ENCODE results near the gene LMAN2L. TPM values are rescaled to one million over a fixed set of nuclear protein-coding genes. Genes with fewer than 3 reads are reported as not detected.

Gene LMAN2L
- polyA plus RNA-seq, 1 of the 3 experiments (the other 2 are of a cell fraction): 17.7 TPM

- no peak for TF ChIP-seq YY1 (IDR thresholded peaks at IDR 0.05; ENCODE audit: low read depth)
- TF ChIP-seq RXRA (IDR thresholded peaks at IDR 0.05; ENCODE audit: borderline replicate concordance, low read depth): no peak
These were observed 47.5 kb upstream of the LMAN2L start (continued) for GRCh38 chr2:96787411-96787810.

- no peaks in the 10 kb centered on the region for H3K9me2 ChIP-seq
- no peak overlapping the region for H3K4me3 ChIP-seq (ENCODE audit: low read depth in 2 of 2, low read length in 1 of 2)
- H3K9ac ChIP-seq: no peak overlapping the region
- no peak for DNase-seq
- H3K4me1 ChIP-seq (ENCODE audit: control insufficient read depth in 1 of 2, insufficient read depth in 2 of 2, low read depth in 1 of 2, low read length in 1 of 2): peaks cover 3 to 12% of the 10 kb centered on the region in 2 experiments; a peak in 2 of 4 replicates
- H3K27me3 ChIP-seq (ENCODE audit: insufficient read depth): no peaks in the 10 kb centered on the region
- H3K36me3 ChIP-seq (replicated peaks in 1 of 2; ENCODE audit: control insufficient read depth in 1 of 2, insufficient read depth in 2 of 2, low read length in 1 of 2): no peaks in the 10 kb centered on the region
- POLR2A ChIA-PET: no interaction called here
- no peak overlapping the region for H2AFZ ChIP-seq (ENCODE audit: low read depth)
- peaks cover 14% of the 10 kb centered on the region for H3F3A ChIP-seq (replicated peaks; ENCODE audit: insufficient read depth)
- no peaks in the 10 kb centered on the region for H3K79me2 ChIP-seq (ENCODE audit: insufficient read depth)
- H3K4me2 ChIP-seq: no peak overlapping the region
- CTCF ChIA-PET: interaction anchor here (9.3 kb wide), 1 partner anchor 22 kb away, joined by 58 read pairs; the partner anchor contains the start of gene CNNM4
- TF ChIP-seq SMC3 (IDR thresholded peaks at IDR 0.05; ENCODE audit: low read depth, low read length) (no peak), MAX (IDR thresholded peaks at IDR 0.05; ENCODE audit: low read depth) (no peak), CHD2 (IDR thresholded peaks at IDR 0.05; ENCODE audit: low read length, partially characterized antibody) (no peak), MEF2A (IDR thresholded peaks at IDR 0.05; ENCODE audit: borderline replicate concordance, low read depth) (no peak), CTCF (IDR thresholded peaks at IDR 0.05) (no peak), GATA2 (CRISPR knock-in tag; IDR thresholded peaks at IDR 0.05) (no peak), FOXJ3 (CRISPR knock-in tag; IDR thresholded peaks at IDR 0.05) (no peak), NFIC (IDR thresholded peaks at IDR 0.05; ENCODE audit: borderline replicate concordance) (no peak), TCF12 (IDR thresholded peaks at IDR 0.05) (no peak), YY1 (IDR thresholded peaks at IDR 0.05; ENCODE audit: low read depth) (no peak), FOXM1 (IDR thresholded peaks at IDR 0.05; ENCODE audit: low read depth) (no peak), FOSL2 (IDR thresholded peaks at IDR 0.05; ENCODE audit: borderline replicate concordance, low read depth) (no peak)
- no peaks in the 10 kb centered on the region for H4K20me1 ChIP-seq (ENCODE audit: insufficient read depth)
- H3K27ac ChIP-seq (ENCODE audit: low read depth in 2 of 2, low read length in 1 of 2): no peak overlapping the region
- no peaks in the 10 kb centered on the region for H3K9me3 ChIP-seq
- WGBS (ENCODE audit: low lambda C conversion rate): 84% methylated on average over 4 of the region's 4 CpGs
These were observed 43.5 kb upstream of the LMAN2L start for GRCh38 chr2:96783388-96783787.

- H3K4me1 ChIP-seq (ENCODE audit: control insufficient read depth in 1 of 2, insufficient read depth in 2 of 2, low read depth in 1 of 2, low read length in 1 of 2): peaks cover 0 to 8% of the 10 kb centered on the region in 2 experiments; a peak in 1 of 4 replicates
These were observed 35.3 kb upstream of the LMAN2L start for GRCh38 chr2:96775160-96775559.

More at GRCh38 chr2:96775160-96775559, 35.3 kb upstream of the LMAN2L start:
- Histone ChIP-seq H4K20me1 (ENCODE audit: insufficient read depth) (no peaks in the 10 kb centered on the region), H3F3A (replicated peaks; ENCODE audit: insufficient read depth) (peaks cover 3% of the 10 kb centered on the region), H2AFZ (ENCODE audit: low read depth) (no peak overlapping the region), H3K9me3 (no peaks in the 10 kb centered on the region), H3K27ac (ENCODE audit: low read depth in 2 of 2, low read length in 1 of 2) (no peak overlapping the region), H3K9ac (no peak overlapping the region), H3K79me2 (ENCODE audit: insufficient read depth) (no peaks in the 10 kb centered on the region), H3K4me3 (ENCODE audit: low read depth in 2 of 2, low read length in 1 of 2) (no peak overlapping the region), H3K27me3 (ENCODE audit: insufficient read depth) (no peaks in the 10 kb centered on the region), H3K36me3 (replicated peaks in 1 of 2; ENCODE audit: control insufficient read depth in 1 of 2, insufficient read depth in 2 of 2, low read length in 1 of 2) (no peaks in the 10 kb centered on the region), H3K9me2 (no peaks in the 10 kb centered on the region), H3K4me2 (no peak overlapping the region)
- CTCF ChIA-PET: interaction anchor here (1.1 to 2.6 kb wide), 3 partner anchors 12 to 25 kb away, joined by 3 to 14 read pairs (median 5); no protein-coding TSS in a partner anchor
- no peak for DNase-seq
- TF ChIP-seq NFIC (IDR thresholded peaks at IDR 0.05; ENCODE audit: borderline replicate concordance): no peak
- TF ChIP-seq GATA2 (CRISPR knock-in tag; IDR thresholded peaks at IDR 0.05): no peak
- no peak for TF ChIP-seq PBX3 (IDR thresholded peaks at IDR 0.05)
- no peak for TF ChIP-seq RCOR1 (IDR thresholded peaks at IDR 0.05; ENCODE audit: low read length)
- TF ChIP-seq FOSL2 (IDR thresholded peaks at IDR 0.05; ENCODE audit: borderline replicate concordance, low read depth): no peak
- no peak for TF ChIP-seq USF2 (IDR thresholded peaks at IDR 0.05; ENCODE audit: borderline replicate concordance, low read depth, low read length)
- no peak for TF ChIP-seq RFX5 (IDR thresholded peaks at IDR 0.05; ENCODE audit: low read length)
- TF ChIP-seq JUND (IDR thresholded peaks at IDR 0.05): no peak
- TF ChIP-seq NRF1 (IDR thresholded peaks at IDR 0.05; ENCODE audit: low read depth, low read length): no peak
- no peak for TF ChIP-seq RAD21 (IDR thresholded peaks at IDR 0.05; ENCODE audit: low read length)
- TF ChIP-seq EZH2phosphoT487 (IDR thresholded peaks at IDR 0.05; ENCODE audit: borderline replicate concordance, low read depth): no peak
- POLR2A ChIA-PET: no interaction called here
- WGBS (ENCODE audit: low lambda C conversion rate): 8% methylated on average over 1 of the region's 1 CpG
